A673 (cell line): Measurements from ENCODE around the gene PARP4. TPM values are rescaled to one million over a fixed set of nuclear protein-coding genes. Genes with fewer than 3 reads are reported as not detected.

Experiments used
- BruUV-seq: library from RNA; stranded (reverse); fragments of 400-500 nt; replicated peaks from 2 replicates; lab custom pipeline; 2021; lab: Mats Ljungman, UMichigan
- CTCF ChIA-PET: fragments of 300-600 bp; sonication (Branson Sonifier 250); formaldehyde crosslinking; loops from one replicate; lab custom pipeline; 2022; ENCODE audit warnings: antibody characterized with exemption; lab: Charles Lee
- POLR2A ChIA-PET: fragments of 300-600 bp; sonication (Branson Sonifier 250); formaldehyde crosslinking; loops from one replicate; lab custom pipeline; 2022; ENCODE audit warnings: antibody characterized with exemption; ENCODE audit not compliant: low non-redundant PET; lab: Charles Lee
- DNase-seq: peaks from one replicate; pipeline ENCODE4 v3.0.0-alpha.2; 2015; ENCODE audit warnings: low spot score
- H3K27ac ChIP-seq: fragments of 200-600 bp; sonication (generic); 2 replicates; pipeline ENCODE4 v1.5.1; 2016; ENCODE audit warnings: mixed run types, low read depth, mild to moderate bottlenecking, mixed read lengths, antibody characterized with exemption, low read length; ENCODE audit not compliant: poor library complexity, severe bottlenecking
- H3K27me3 ChIP-seq: fragments of 200-600 bp; sonication (generic); replicated peaks from 2 replicates; pipeline ENCODE4 v1.6.1; 2017; ENCODE audit warnings: mixed run types, low read depth, mild to moderate bottlenecking, mixed read lengths, antibody characterized with exemption, low read length; ENCODE audit not compliant: insufficient read depth, poor library complexity
- H3K36me3 ChIP-seq: fragments of 200-600 bp; sonication (generic); 2 replicates; pipeline ENCODE4 v1.6.1; 2016; ENCODE audit warnings: mixed run types, mild to moderate bottlenecking, mixed read lengths, antibody characterized with exemption, low read length; ENCODE audit not compliant: insufficient read depth, poor library complexity, severe bottlenecking
- H3K4me1 ChIP-seq: fragments of 200-600 bp; sonication (generic); 2 replicates; pipeline ENCODE4 v1.6.1; 2017; ENCODE audit warnings: mixed run types, mild to moderate bottlenecking, mixed read lengths, antibody characterized with exemption, low read length; ENCODE audit not compliant: insufficient read depth, poor library complexity, severe bottlenecking
- H3K4me3 ChIP-seq: fragments of 200-600 bp; sonication (generic); 2 replicates; pipeline ENCODE4 v1.5.1; 2016; ENCODE audit warnings: low read depth, mixed run types, mild to moderate bottlenecking, mixed read lengths, low read length; ENCODE audit not compliant: poor library complexity, severe bottlenecking
- H3K9me3 ChIP-seq: fragments of 200-600 bp; sonication (generic); 2 replicates; pipeline ENCODE4 v1.6.1; 2016; ENCODE audit warnings: mixed run types, low read depth, mild to moderate bottlenecking, mixed read lengths, antibody characterized with exemption, low read length; ENCODE audit not compliant: poor library complexity, severe bottlenecking
- CTCF ChIP-seq: fragments of 300-800, 200-600 bp; sonication (generic); conservative IDR thresholded peaks from 2 replicates; pipeline ENCODE4 v1.5.1; 2017; ENCODE audit warnings: low read depth, mild to moderate bottlenecking, antibody characterized with exemption, low read length, moderate library complexity, mixed read lengths
- EZH2 ChIP-seq: fragments of 200-600 bp; sonication (generic); IDR thresholded peaks from 2 replicates; pipeline ENCODE4 v1.6.1; 2017; ENCODE audit warnings: borderline replicate concordance, low read depth, mild to moderate bottlenecking, mixed read lengths, antibody characterized with exemption, low read length; ENCODE audit not compliant: poor library complexity, severe bottlenecking
- intact Hi-C: fragments of 100-400 bp; cut with micrococcal nuclease; formaldehyde crosslinking; loops from one replicate; pipeline ENCODE4 v1.10.0; 2022; ENCODE audit not compliant: unreplicated experiment
- total RNA-seq: library from RNA; stranded (reverse); gene quantifications from 2 replicates; pipeline ENCODE4 v1.2.3, GENCODE V29; 2021

PARP4 gene
- total RNA-seq, 1 experiment from 2014 or later, result 66.8 TPM

- no peak overlapping the region for H3K4me3 ChIP-seq
- no TSS peak for BruUV-seq
- ChIA-PET CTCF (no interaction called here), POLR2A (no interaction called here)
- intact Hi-C loops, result no loop called here
- no peak for TF ChIP-seq EZH2
- no peak for TF ChIP-seq CTCF
- DNase-seq, result no peak
- no peaks in the 10 kb centered on the region for H3K27me3 ChIP-seq
- peaks cover 12% of the 10 kb centered on the region for H3K36me3 ChIP-seq
- H3K4me1 ChIP-seq, result peaks cover 5% of the 10 kb centered on the region
- H3K9me3 ChIP-seq, result no peaks in the 10 kb centered on the region
- no peak overlapping the region for H3K27ac ChIP-seq
Observed at GRCh38 chr13:24503379-24503696, 9.2 kb downstream of the PARP4 start.

- intact Hi-C loops, result no loop called here
- Histone ChIP-seq H3K36me3 (peaks cover 13% of the 10 kb centered on the region), H3K9me3 (no peaks in the 10 kb centered on the region), H3K4me3 (no peak overlapping the region), H3K27me3 (no peaks in the 10 kb centered on the region), H3K27ac (no peak overlapping the region), H3K4me1 (peaks cover 5% of the 10 kb centered on the region)
- CTCF ChIA-PET, result no interaction called here
- no peak for TF ChIP-seq CTCF
- TF ChIP-seq EZH2, result no peak
- POLR2A ChIA-PET, result no interaction called here
- no peak for DNase-seq
- TSS peak; percentile 15 for BruUV-seq
Observed at GRCh38 chr13:24502533-24503378, 9.8 kb downstream of the PARP4 start.

GRCh38 chr13:24500977-24501376 is 11.6 kb downstream of the PARP4 start:
- no peak overlapping the region for H3K27ac ChIP-seq
- CTCF ChIA-PET, result no interaction called here

More at GRCh38 chr13:24500977-24501376, 11.6 kb downstream of the PARP4 start:
- Histone ChIP-seq H3K4me1 (peaks cover 5% of the 10 kb centered on the region), H3K27me3 (no peaks in the 10 kb centered on the region), H3K9me3 (no peaks in the 10 kb centered on the region), H3K4me3 (no peak overlapping the region), H3K36me3 (peaks cover 24% of the 10 kb centered on the region)
- no TSS peak for BruUV-seq
- intact Hi-C loops, result no loop called here
- TF ChIP-seq EZH2, result no peak
- no peak for TF ChIP-seq CTCF
- no peak for DNase-seq
- POLR2A ChIA-PET, result no interaction called here
